ENCODE results near the gene TPP2. TPM values are rescaled to one million over a fixed set of nuclear protein-coding genes. Genes with fewer than 3 reads are reported as not detected.

The TPP2 gene
- total and polyA plus RNA-seq, 2 experiments from 2014 or later, result 24.3 to 41.3 TPM

DNA sequence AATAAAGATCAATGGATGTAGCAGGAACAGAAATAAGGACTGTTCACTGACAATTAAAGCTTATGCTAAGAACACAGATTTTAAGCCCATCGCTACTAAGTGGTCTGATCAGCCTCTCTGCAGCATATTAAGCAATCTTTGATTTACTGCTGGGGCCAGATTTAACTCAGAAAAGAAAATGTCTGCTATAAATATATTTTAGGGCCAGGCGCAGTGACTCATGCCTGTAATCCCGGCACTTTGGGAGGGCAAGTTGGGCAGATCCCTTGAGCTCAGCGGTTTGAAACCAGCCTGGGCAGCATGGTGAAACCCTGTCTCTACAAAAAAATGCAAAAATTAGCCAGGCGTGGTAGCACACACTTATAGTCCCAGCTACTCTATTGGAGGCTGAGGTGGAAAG lies 55.1 kb downstream of the TPP2 start:
- Histone ChIP-seq H3K79me2 (ENCODE audit: insufficient read depth) (no peaks in the 10 kb centered on the region), H3K27ac (no peak overlapping the region), H3K4me2 (ENCODE audit: unreplicated experiment) (no peak overlapping the region), H3K9ac (no peak overlapping the region), H3K9me2 (ENCODE audit: insufficient read depth) (no peaks in the 10 kb centered on the region), H3K4me3 (no peak overlapping the region), H3K27me3 (replicated peaks; ENCODE audit: insufficient read depth) (no peaks in the 10 kb centered on the region), H3F3A (ENCODE audit: insufficient read depth) (no peaks in the 10 kb centered on the region; the same call in 1 of the 2 replicates), H3K36me3 (ENCODE audit: low read depth) (peaks cover 31% of the 10 kb centered on the region), H3K9me3 (ENCODE audit: low read depth) (no peaks in the 10 kb centered on the region), H4K20me1 (ENCODE audit: insufficient read depth) (no peaks in the 10 kb centered on the region), H3K4me1 (ENCODE audit: insufficient read depth) (peaks cover 7% of the 10 kb centered on the region; the same call in 1 of the 2 replicates), H2AFZ (no peak overlapping the region)
- WGBS, 2 experiments (ENCODE audit: low coverage in 1 of 2, low lambda C conversion rate in 2 of 2, missing lambda C conversion rate in 2 of 2), result 95 to 98% methylated on average over 5 of the region's 5 CpGs
- DNase-seq, result no peak
- TF ChIP-seq EZH2phosphoT487 (IDR thresholded peaks at IDR 0.05; ENCODE audit: insufficient read depth, low read depth), result no peak
- no peak for TF ChIP-seq EZH2 (IDR thresholded peaks at IDR 0.05; ENCODE audit: insufficient read depth, poor library complexity, severe bottlenecking)
- in situ Hi-C loops (cut with MboI), result no loop called here

DNA sequence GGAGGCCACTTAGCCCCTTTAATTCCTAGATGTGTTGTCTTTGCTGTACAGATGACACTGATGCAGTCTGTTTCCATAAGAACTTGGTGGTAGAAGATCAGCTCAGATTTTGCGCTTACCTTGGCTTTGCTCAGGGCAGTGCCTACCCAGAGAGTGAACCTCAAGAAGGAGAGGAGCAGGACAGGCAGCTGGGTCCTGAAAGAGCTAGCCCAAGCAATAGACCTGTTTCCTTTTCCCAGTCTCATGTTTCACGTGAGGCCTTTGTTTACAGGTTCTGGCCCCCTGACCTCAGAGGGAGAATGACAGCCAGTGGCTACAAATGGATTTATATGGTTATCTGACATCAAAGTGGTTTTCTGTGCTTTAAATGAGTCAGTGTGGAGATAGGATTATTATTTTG lies 58.0 kb downstream of the TPP2 start:
- no peak for DNase-seq
- no peak overlapping the region for H3K4me2 ChIP-seq (ENCODE audit: unreplicated experiment)
- in situ Hi-C loops (cut with MboI), result no loop called here
- no peaks in the 10 kb centered on the region for H4K20me1 ChIP-seq (ENCODE audit: insufficient read depth)
- H3K9me2 ChIP-seq (ENCODE audit: insufficient read depth), result no peaks in the 10 kb centered on the region
- H3K4me1 ChIP-seq (ENCODE audit: insufficient read depth), result peaks cover 7% of the 10 kb centered on the region; the same call in 1 of the 2 replicates
- H3F3A ChIP-seq (ENCODE audit: insufficient read depth), result no peaks in the 10 kb centered on the region
- H3K4me3 ChIP-seq, result no peak overlapping the region
- H3K27me3 ChIP-seq (replicated peaks; ENCODE audit: insufficient read depth), result no peaks in the 10 kb centered on the region
- peaks cover 36% of the 10 kb centered on the region; the same call in 1 of the 2 replicates for H3K36me3 ChIP-seq (ENCODE audit: low read depth)
- H3K9ac ChIP-seq, result no peak overlapping the region
- H2AFZ ChIP-seq, result no peak overlapping the region
- H3K27ac ChIP-seq, result no peak overlapping the region
- no peak for TF ChIP-seq EZH2phosphoT487 (IDR thresholded peaks at IDR 0.05; ENCODE audit: insufficient read depth, low read depth)
- TF ChIP-seq EZH2 (IDR thresholded peaks at IDR 0.05; ENCODE audit: insufficient read depth, poor library complexity, severe bottlenecking), result no peak
- 56 to 59% methylated on average over 2 of the region's 2 CpGs for WGBS, 2 experiments (ENCODE audit: low coverage in 1 of 2, low lambda C conversion rate in 2 of 2, missing lambda C conversion rate in 2 of 2)
- no peaks in the 10 kb centered on the region for H3K79me2 ChIP-seq (ENCODE audit: insufficient read depth)
- H3K9me3 ChIP-seq (ENCODE audit: low read depth), result no peaks in the 10 kb centered on the region

DNA sequence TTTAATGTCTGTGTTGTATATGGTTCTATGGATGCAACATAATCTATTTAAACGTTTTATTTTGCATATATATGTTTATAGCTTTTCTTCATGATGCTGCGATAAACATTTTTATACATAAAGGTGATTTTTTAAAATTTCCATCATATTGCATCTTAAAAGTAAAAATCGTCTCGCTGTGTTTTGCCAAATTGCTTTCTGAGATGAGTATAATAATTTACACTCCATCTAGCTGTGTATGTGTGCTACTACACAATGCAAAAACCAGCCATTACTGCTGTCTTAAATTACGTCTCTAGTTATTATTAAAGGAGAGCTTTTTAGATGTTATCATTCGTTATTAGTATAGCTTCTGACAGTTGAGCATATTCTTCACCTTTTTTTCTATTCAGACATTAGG lies 60.8 kb downstream of the TPP2 start:
- no peaks in the 10 kb centered on the region for H4K20me1 ChIP-seq (ENCODE audit: insufficient read depth)
- no peaks in the 10 kb centered on the region for H3K27me3 ChIP-seq (replicated peaks; ENCODE audit: insufficient read depth)
- no peak overlapping the region for H3K9ac ChIP-seq
- H3K4me3 ChIP-seq, result no peak overlapping the region
- DNase-seq, result peak; percentile 12
- no peaks in the 10 kb centered on the region for H3K9me3 ChIP-seq (ENCODE audit: low read depth)
- no peak overlapping the region for H3K27ac ChIP-seq
- no peak overlapping the region for H3K4me2 ChIP-seq (ENCODE audit: unreplicated experiment)
- H3K4me1 ChIP-seq (ENCODE audit: insufficient read depth), result no peaks in the 10 kb centered on the region
- no peak overlapping the region for H2AFZ ChIP-seq
- H3K36me3 ChIP-seq (ENCODE audit: low read depth), result peaks cover 43% of the 10 kb centered on the region; the same call in 1 of the 2 replicates
- H3K79me2 ChIP-seq (ENCODE audit: insufficient read depth), result no peaks in the 10 kb centered on the region
- H3F3A ChIP-seq (ENCODE audit: insufficient read depth), result no peaks in the 10 kb centered on the region
- H3K9me2 ChIP-seq (ENCODE audit: insufficient read depth), result no peaks in the 10 kb centered on the region
- WGBS, 2 experiments (ENCODE audit: low coverage in 1 of 2, low lambda C conversion rate in 2 of 2, missing lambda C conversion rate in 2 of 2), result 90% methylated on average over 6 of the region's 6 CpGs
- TF ChIP-seq EZH2 (IDR thresholded peaks at IDR 0.05; ENCODE audit: insufficient read depth, poor library complexity, severe bottlenecking), result no peak
- TF ChIP-seq EZH2phosphoT487 (IDR thresholded peaks at IDR 0.05; ENCODE audit: insufficient read depth, low read depth), result no peak
- in situ Hi-C loops (cut with MboI), result no loop called here

DNA sequence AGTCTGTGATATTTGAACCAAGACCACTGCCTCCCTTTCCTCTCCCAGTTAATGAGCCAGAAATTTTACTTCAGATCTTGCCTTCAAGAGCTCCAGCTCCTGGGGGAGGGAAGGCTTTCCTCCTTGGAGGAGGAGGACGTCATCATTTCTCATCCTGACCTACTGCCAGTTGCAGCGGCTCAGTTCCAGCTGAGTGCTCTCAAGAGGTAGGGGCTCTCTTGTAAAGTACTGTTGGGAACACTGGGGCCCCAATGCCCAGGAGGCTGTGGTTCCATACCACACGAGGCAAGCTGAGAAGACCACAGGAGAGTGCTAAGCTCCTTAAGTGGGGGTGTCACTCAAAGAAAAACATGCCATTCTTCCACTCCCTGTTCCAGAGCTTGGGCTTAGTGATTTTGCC lies 61.9 kb downstream of the TPP2 start:
- no peaks in the 10 kb centered on the region for H3K9me2 ChIP-seq (ENCODE audit: insufficient read depth)
- H3K79me2 ChIP-seq (ENCODE audit: insufficient read depth), result no peaks in the 10 kb centered on the region
- H3K36me3 ChIP-seq (ENCODE audit: low read depth), result peaks cover 47% of the 10 kb centered on the region
- H3K4me1 ChIP-seq (ENCODE audit: insufficient read depth), result no peaks in the 10 kb centered on the region
- H3K9me3 ChIP-seq (ENCODE audit: low read depth), result no peaks in the 10 kb centered on the region
- no peaks in the 10 kb centered on the region for H3F3A ChIP-seq (ENCODE audit: insufficient read depth)
- WGBS, 2 experiments (ENCODE audit: low coverage in 1 of 2, low lambda C conversion rate in 2 of 2, missing lambda C conversion rate in 2 of 2), result 75 to 85% methylated on average over 3 of the region's 3 CpGs
- H3K27me3 ChIP-seq (replicated peaks; ENCODE audit: insufficient read depth), result no peaks in the 10 kb centered on the region
- H3K4me2 ChIP-seq (ENCODE audit: unreplicated experiment), result no peak overlapping the region
- TF ChIP-seq EZH2phosphoT487 (IDR thresholded peaks at IDR 0.05; ENCODE audit: insufficient read depth, low read depth) (no peak), EZH2 (IDR thresholded peaks at IDR 0.05; ENCODE audit: insufficient read depth, poor library complexity, severe bottlenecking) (no peak)
- H3K27ac ChIP-seq, result no peak overlapping the region
- H2AFZ ChIP-seq, result no peak overlapping the region
- H3K9ac ChIP-seq, result no peak overlapping the region
- in situ Hi-C loops (cut with MboI), result no loop called here
- peak; percentile 15 for DNase-seq
- no peak overlapping the region for H3K4me3 ChIP-seq
- no peaks in the 10 kb centered on the region for H4K20me1 ChIP-seq (ENCODE audit: insufficient read depth)

DNA sequence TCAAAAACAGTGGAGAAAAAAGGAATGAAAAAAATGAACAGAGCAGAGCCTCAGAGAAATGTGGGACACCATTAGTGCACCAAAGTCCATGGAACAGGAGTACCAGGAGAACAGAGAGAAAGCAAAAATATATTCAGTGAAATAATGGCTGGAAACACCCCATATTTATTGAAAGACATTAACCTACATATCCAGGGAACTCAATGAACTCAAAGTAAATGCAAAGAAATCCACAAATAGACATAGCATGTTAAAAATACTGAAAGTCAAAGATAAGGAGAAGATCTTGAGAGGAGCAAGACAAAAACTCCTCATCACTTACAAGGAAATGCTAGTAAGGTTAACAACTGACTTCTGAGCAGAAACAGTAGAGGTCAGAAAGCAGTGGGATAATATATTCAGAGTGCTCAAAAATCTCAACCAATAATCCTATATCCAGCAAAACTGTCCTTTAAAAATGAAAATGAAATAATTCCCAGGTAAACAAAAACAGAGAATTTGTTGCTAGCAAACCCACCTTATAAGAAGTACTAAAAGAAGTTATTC lies 62.5 kb downstream of the TPP2 start:
- no peak overlapping the region for H3K4me3 ChIP-seq
- in situ Hi-C loops (cut with MboI), result no loop called here
- H3K4me1 ChIP-seq (ENCODE audit: insufficient read depth), result no peaks in the 10 kb centered on the region
- H3K9me3 ChIP-seq (ENCODE audit: low read depth), result no peaks in the 10 kb centered on the region
- no peaks in the 10 kb centered on the region for H3F3A ChIP-seq (ENCODE audit: insufficient read depth)
- H3K36me3 ChIP-seq (ENCODE audit: low read depth), result peaks cover 48% of the 10 kb centered on the region
- no peaks in the 10 kb centered on the region for H4K20me1 ChIP-seq (ENCODE audit: insufficient read depth)
- H3K79me2 ChIP-seq (ENCODE audit: insufficient read depth), result no peaks in the 10 kb centered on the region
- H2AFZ ChIP-seq, result no peak overlapping the region
- no peak overlapping the region for H3K27ac ChIP-seq
- DNase-seq, result no peak
- H3K9me2 ChIP-seq (ENCODE audit: insufficient read depth), result no peaks in the 10 kb centered on the region
- no peaks in the 10 kb centered on the region for H3K27me3 ChIP-seq (replicated peaks; ENCODE audit: insufficient read depth)
- no peak for TF ChIP-seq EZH2 (IDR thresholded peaks at IDR 0.05; ENCODE audit: insufficient read depth, poor library complexity, severe bottlenecking)
- TF ChIP-seq EZH2phosphoT487 (IDR thresholded peaks at IDR 0.05; ENCODE audit: insufficient read depth, low read depth), result no peak
- no peak overlapping the region for H3K9ac ChIP-seq
- H3K4me2 ChIP-seq (ENCODE audit: unreplicated experiment), result no peak overlapping the region
